NCI-H69 (cell line): Measurements from ENCODE around the gene APH1A.
"Not testable (repeated sequence)": the region's sequence is repeated elsewhere in the genome, so short reads cannot be mapped to it uniquely, and the experiment has no call there.

Source experiments
- DNase-seq: peaks from one replicate; lab custom pipeline; 2025; lab: John Stamatoyannopoulos, UW

APH1A gene

DNA sequence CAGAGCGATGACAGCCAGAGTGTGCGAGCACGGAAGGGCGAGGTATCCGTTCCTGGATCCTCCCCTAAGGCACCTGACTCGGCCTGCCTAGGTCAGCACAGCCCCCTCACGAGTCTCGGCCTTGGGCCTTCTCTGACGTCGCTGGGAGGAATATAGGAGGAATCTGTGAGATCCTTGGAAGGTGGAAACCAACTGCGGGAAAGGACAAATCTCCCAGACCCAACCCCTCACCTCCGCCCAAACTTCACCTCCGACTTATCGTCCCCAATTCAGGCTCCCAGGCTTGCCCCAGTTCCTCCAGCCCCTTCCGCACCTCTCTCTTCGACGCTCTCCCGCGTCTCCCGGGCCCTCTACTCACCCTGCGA, 494 bp downstream of the APH1A start:
- DNase-seq, result peak; percentile 44

DNA sequence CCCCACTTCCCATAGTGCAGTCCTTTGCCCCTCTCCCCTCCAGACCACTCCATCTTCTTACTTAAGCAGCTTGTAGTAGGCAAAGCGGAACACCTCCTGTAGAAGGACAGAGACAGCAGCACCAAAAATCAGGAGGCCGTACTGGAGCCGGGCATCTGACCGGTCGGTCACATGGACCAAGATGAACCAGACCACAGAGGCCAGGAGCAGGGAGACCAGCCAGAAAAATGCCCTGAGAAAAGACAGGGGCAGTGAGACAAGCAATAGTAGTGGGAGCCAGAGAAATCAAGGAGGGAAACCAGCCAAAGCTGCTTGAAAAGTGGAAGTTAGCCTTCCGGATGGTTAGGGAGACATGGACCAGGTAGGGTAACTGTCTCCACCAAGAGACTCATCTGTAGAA, 920 bp downstream of the APH1A start:
- DNase-seq, result no peak

DNA sequence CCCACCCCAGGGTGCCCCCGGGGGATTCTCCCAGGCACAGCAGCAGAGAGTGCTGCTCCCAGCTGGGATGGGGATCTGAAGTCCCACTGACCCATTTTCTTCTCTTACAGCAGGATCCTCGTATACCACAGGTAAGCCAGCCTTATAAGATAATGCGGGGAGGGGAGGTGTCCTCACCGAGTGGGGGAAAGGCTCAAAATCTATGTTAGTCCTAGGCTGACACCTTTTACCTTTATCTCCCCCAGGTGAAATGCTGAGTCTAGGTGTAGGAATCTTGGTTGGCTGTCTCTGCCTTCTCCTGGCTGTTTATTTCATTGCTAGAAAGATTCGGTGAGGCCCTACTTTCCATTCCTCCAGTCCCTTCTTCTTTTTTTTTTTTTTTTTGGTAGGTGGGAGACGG, 5.3 kb downstream of the APH1A start:
- DNase-seq, result no peak

DNA sequence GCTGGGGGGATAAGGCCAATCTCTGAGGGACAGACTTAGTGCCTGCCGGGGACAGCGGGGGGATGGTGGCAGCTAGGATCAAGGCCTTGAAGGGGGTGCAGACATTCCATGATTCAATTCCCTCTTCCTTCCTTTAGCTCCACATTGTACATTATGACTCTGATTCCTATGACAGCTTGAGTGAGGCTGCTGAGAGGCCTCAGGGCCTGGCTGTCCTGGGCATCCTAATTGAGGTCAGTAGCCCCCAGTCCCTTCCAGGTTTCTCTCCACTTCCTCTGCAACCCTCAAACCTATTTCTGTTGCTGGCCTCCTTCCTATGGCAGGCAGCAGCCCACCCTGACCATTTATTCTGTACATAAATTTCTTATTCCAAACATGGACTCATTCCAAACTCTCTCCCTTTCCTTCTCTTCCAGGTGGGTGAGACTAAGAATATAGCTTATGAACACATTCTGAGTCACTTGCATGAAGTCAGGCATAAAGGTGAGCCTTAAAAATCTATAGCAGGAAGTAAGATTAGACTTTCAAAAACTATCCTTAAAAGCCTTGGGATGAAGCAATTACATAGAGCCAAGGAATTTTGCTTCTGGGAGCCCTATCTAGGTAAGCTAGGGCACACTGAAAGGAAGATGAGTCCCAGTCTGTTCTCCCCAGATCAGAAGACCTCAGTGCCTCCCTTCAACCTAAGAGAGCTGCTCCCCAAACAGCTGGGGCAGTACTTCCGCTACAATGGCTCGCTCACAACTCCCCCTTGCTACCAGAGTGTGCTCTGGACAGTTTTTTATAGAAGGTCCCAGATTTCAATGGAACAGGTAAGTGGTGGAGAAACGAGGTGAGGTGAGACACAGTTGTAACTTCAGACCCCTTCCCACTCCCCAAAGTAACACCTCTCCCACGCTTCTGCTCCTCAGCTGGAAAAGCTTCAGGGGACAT, 6.2 kb downstream of the APH1A start:
- DNase-seq, result no peak

DNA sequence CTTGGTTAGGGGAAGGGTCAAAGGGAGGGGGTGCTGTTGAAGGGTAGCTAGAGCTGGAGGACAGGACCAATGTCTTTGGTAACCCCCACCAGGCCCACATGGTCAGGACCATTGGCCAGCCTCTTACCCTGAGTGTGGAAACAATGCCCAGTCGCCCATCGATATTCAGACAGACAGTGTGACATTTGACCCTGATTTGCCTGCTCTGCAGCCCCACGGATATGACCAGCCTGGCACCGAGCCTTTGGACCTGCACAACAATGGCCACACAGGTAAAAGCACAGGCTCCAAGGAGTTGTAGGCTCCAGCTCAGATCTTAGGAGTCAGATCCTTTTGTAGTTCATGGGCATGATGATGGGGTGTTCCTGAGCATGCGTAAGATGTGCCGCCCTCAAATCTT, 7.4 kb downstream of the APH1A start:
- no peak for DNase-seq

DNA sequence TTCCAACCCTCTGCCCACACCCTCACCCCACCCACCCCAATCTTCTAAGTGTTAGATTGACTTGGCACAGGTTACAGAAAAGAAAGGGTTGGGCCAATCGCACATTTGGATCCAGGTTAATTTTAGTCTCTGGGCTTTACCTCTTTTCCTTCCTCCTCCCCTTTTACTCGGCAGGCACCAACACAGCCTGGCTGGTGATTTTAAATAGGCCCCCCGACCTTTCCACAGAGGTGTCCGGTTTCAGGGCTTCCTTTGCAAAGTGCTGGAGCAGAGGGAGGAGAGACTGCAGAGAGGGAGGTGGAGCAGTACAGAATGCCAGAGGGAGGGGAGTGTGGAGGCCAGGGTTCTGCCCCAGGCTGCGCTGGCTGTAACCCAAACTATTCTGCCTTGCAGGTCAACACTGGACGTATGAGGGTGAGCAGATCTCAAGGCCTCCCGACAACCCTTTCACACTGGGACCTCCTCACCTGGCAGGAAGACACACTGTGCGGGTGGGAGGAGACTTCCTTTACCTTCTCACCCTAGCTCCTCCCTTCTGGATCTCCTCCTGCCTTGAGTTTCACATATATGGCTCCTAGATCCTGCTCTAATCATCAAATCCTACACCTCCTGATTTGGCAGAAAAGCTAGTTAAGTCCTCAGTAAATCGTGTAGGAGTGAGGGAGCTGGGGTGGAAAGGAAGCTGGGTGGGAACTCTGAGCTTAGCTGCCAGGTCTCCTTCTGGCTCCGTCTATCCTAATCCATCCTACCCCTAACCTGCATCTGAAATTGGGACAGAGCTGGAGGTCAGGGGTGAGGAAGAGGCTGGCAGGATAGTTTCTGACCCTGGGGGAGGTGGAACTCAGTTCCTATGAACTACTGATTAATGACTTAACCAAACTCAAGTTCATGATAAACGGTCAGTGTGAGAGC, 8.8 kb downstream of the APH1A start:
- DNase-seq, result peak; percentile 94

DNA sequence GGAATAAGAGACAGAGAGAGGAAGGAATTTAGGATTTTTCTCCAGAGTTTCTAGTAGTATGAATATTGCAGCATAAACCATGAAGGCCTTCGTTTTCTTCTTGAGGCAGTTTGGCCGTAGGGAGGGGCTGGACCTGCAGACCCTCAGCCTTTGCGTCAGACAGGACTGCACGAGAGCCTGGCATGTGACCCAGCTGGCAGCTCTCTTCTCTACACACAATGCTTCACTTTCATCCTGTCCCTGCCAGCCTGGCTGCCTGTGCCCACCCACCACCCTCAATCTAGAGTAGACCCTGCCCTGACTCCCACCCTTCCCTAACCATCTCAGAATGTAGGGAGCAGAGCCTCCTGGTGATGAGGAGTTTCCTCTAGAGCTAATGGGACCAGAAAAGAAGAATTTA, 9.6 kb downstream of the APH1A start:
- peak; percentile 36 for DNase-seq

DNA sequence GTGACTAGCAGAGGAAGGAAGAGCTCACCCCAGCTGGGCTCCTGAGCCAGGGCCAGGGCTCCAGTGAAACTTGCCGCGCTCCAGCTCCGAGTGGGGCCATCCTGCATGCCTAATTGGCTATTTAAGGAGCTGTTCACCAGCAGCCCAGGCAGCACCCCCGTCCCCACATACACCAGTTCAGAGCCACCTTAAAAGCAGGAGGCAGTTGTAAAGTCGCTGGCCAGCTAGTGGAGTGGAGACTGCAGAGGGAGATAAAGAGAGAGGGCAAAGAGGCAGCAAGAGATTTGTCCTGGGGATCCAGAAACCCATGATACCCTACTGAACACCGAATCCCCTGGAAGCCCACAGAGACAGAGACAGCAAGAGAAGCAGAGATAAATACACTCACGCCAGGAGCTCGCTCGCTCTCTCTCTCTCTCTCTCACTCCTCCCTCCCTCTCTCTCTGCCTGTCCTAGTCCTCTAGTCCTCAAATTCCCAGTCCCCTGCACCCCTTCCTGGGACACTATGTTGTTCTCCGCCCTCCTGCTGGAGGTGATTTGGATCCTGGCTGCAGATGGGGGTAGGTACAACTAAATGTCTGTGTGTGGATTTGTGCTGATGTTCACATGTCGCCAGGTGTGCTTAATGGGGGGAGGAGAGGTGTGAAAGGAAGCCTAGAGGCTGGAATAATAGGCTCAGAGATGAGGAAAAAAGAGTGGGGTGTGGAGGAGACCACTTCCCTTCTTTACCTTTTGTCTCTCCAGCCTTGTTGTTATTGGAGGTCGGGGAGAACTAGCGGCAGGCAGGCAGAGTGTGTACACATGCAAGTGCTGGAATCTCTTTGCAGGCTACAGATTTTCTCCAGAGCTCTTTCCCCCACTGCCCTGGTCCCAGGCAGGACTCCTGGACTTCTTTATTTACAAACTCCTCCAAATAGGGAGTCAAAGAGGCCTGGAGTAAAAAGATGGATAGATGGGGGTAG, 10.9 kb downstream of the APH1A start, which contains the start of gene CA14:
CA14 (plus strand) TSS at position 151 of the 962 bp plus-strand sequence; CDS start at position 506, 355 bp downstream.
- DNase-seq, result peak; percentile 78

- peak; percentile 88 for DNase-seq
Measured at GRCh38 chr1:150256554-150257341, 12.1 kb downstream of the APH1A start.

- peak; percentile 73 for DNase-seq
Measured at GRCh38 chr1:150256198-150256553, 12.6 kb downstream of the APH1A start.

DNA sequence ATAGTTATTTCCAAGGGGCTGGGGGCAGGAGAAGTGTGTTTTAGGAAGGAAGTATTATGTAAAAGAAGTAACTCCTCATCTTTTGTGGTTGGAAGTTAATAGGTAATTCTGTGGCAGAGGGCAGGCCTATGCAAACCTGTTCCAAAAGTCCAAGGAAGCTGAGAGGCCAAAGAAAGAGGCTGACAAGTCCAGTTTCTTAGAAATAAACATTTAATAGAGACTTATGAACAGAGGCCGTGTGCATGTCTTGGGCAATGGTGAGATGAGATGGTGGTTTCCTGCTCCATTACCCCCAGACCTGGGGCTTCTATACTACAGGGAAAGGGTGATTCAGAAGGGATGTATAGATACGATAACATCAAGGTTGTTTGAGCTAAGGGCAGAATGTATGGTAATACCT, 18.9 kb downstream of the APH1A start:
- no peak for DNase-seq

- no peak for DNase-seq
Measured at GRCh38 chr1:150243003-150243402, 25.8 kb downstream of the APH1A start.

DNA sequence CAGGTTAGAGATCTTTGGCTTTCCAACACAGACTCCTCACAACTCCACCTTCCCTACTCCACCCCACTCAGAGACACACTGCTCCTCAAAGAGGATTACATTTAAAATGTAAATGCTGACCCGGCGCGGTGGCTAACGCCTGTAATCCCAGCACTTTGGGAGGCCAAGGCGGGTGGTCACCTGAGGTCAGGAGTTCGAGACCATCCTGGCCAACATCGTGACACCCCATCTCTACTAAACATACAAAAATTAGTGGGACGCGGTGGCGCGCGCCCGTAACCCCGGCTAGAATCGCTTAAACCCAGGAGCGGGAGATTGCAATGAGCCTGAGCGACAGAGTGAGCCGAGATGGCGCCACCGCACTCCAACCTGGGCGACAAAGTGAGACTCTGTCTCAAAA, 31.1 kb downstream of the APH1A start:
- DNase-seq, result no peak

DNA sequence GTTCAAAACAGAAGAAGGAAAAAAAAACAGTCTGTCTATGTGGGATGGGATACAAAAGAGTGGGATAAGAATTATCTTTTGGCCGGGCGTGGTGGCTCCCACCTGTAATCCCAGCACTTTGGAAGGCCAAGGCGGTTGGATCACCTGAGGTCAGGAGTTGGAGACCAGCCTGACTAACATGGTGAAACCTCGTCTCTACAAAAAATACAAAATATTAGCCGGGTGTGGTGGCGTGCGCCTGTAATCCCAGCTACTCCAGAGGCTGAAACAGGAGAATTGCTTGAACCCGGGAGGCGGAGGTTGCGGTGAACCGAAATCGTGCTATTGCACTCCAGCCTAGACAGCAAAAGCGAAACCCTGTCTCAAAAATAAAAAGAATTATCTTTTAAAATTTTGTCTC, 31.6 kb downstream of the APH1A start:
- not testable (repeated sequence) for DNase-seq

GRCh38 chr1:150236614-150237100, 32.2 kb downstream of the APH1A start:
- no peak for DNase-seq

- peak; percentile 100 for DNase-seq
Measured at GRCh38 chr1:150235852-150236613, 32.8 kb downstream of the APH1A start, which contains the start of gene ANP32E. Gene ANP32E, minus strand, starts transcription at chr1:150236112. Its CDS starts 326 bp downstream, at chr1:150235786.

- peak; percentile 60 for DNase-seq
Measured at GRCh38 chr1:150235294-150235851, 33.4 kb downstream of the APH1A start.

GRCh38 chr1:150234566-150235293, 34.1 kb downstream of the APH1A start:
- DNase-seq, result peak; percentile 80

DNA sequence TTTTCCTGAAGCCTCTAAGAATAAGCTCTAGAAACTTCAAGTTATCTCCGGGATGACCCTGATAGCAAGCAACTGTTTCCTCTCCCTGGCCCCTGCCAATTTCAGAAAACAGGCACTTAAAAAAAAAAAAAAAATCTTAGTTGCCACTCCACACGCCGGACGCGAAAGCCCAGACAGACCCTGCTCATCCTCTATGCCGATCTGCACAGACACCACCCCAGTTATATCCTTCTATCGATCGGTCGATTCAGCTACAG, 34.6 kb downstream of the APH1A start:
- no peak for DNase-seq
